Activated CD8-positive, alpha-beta memory T cell treated with anti-CD3 and anti-CD28 coated beads, Interleukin-2, amount 50 U/mL, for 1 hour (primary cell): ENCODE data around the gene RAB5A.
"Not testable (repeated sequence)": the region's sequence is repeated elsewhere in the genome, so short reads cannot be mapped to it uniquely, and the experiment has no call there.

Source experiments
- DNase-seq: peaks from one replicate; pipeline ENCODE4 v3.0.0-alpha.2; 2020; ENCODE audit errors: extremely low read depth

The RAB5A gene

DNA sequence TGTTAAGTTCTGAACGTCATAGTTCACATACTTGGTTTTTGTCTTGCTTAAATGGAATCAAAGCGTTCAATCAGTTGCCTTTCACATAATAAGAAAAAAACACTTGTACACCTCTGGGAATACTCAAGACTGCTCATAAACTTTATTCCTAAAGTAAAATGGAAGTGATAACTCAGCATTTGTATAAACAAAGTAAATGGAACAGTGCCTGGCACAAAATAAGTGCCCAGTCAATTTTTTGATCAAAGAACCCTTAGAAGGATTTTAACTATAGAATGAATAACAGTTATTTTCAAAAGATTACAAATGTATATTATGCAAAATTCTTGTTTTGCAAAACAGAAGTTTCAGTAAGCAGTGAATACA lies 1.3 kb downstream of the RAB5A start:
- no peak for DNase-seq

DNA sequence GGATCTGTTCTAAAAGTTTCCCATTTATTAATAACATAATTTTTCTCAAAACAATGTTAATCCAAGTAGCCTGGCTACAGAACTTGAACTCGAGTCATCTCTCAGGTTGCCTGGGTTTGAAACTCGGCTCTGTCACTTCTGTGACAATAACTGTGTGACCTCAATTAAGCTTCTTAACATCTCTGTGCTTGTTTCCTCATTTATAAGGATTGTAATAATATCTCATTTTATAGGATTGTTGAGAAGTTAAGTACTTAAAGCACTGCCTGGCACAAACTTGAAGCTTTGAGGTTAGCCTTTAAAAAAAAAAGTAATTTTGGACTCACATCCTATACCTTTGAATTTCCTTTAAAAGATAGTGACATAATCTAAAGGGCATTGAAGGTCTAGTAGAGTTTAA lies 3.4 kb downstream of the RAB5A start:
- DNase-seq: no peak

DNA sequence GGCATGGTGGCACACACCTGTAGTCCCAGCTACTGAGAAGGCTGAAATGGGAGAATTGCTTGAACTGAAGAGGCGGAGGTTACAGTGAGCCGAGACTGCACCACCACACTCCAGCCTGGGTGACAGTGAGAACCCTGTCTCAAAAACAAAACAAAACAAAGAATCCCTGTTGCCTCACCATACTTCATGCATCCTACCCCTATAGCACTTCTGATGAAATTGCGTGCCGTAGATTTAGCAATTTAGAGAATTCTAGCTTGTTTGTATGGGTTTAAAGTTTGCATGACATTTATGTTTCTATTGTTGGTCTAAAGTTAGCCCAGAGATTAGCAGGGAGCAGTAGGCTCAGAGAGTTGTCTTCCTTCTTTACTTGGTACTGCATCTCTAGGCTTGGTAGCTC lies 7.8 kb downstream of the RAB5A start:
- no peak for DNase-seq

DNA sequence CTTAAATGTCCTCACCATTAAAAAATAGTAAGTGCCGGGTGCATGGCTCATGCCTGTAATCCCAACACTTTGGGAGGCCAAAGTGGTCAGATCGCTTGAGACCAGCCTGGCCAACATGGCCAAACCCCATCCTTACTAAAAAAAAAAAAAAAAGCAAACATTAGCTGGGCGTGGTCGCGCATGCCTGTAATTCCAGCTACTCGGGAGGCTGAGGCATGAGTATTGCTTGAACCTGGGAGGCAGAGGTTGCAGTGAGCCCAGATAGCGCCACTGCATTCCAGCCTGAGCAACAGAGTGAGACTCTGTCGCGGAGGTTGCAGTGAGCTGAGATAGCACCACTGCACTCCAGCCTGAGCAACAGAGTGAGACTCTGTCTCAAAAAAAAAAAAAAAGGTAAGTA lies 10.5 kb downstream of the RAB5A start:
- not testable (repeated sequence) for DNase-seq

DNA sequence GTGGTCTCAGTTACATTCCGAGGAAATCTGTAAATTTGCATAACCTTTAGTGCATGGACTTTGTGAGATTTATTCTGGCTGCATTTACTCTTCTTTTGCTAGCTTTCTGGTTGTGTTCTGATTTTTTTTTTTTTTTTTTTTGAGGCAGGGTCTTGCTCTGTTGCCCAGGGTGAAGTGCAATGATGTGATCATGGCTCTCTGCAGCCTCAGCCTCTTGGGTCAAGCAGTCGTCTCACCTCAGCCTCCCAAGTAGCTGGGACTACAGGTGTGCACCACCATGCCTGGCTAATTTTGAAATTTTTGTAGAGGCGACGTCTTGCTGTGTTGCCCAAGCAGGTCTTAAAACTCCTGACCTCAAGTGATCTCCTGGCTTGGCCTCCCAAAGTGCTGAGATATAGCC lies 12.6 kb downstream of the RAB5A start:
- DNase-seq: no peak

DNA sequence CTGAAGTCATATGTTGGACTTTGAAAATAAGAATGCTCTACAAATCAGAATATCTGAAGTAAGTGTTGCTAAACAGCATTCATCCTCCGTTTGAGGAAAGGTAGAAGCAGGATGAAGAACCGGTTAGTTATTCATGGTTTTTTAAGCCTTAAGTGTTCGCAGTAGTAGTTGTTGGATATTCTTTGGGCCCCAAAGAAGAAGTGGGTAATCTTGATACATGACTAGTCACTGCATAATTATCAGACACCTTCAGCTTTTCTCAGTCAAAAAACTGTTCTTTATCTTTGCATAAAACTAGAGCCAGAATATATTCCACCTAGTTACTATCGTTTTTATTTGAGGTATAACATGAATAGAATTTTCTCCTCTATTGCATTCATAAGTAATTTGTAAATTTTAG lies 13.8 kb downstream of the RAB5A start:
- no peak for DNase-seq

DNA sequence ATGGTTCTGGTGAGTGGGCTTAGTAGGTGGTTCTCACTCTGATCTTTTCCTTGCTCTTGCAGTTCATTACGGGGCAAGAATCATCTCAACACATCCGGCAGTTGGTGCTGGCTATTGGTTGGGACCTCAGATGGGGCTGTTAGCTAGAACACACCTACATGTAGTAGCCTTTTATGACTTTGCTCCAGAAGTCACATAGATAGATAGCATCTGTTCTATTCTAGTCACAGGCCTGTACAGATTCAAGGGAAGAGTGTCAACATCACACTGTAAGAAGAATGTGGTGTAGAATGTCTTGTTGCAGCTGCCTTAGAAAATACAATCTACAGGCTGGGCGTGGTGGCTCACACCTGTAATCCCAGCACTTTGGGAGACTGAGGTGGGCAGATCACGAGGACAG lies 15.1 kb downstream of the RAB5A start:
- no peak for DNase-seq

DNA sequence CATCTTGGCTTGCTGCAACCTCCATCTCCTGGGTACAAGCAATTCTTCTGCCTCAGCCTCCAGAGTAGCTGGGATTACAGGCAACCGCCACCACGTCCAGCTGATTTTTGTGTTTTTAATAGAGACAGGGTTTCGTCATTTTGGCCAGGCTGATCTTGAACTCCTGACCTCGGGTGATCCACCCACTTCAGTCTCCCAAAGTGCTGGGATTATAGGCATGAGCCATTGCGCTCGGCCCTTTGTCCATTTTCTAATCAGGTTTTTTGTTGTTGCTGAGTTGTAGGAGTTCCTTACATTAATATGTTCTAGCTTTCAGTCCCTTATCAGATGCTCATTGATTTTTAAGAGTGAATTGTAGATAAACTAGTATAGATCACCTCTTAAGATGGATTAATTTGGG lies 20.3 kb downstream of the RAB5A start:
- no peak for DNase-seq

DNA sequence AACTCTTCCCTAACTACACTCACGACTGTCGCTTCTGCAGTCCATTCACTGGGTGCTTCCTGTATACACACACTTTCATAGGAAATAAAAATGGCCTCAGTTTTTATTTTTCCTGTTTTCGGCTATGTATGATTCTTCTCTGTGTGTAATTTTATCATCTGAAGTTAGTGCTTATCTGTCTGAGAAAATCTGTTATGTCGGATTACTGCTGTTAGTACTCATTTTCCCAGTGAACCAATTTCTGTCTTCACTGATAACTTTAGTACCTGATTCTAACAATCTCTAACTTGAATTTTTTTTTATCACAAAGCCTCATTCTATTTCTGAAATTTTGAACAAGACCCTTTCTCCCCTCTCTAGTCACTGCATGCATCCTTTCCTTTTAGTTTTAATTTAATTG lies 20.9 kb downstream of the RAB5A start:
- no peak for DNase-seq

DNA sequence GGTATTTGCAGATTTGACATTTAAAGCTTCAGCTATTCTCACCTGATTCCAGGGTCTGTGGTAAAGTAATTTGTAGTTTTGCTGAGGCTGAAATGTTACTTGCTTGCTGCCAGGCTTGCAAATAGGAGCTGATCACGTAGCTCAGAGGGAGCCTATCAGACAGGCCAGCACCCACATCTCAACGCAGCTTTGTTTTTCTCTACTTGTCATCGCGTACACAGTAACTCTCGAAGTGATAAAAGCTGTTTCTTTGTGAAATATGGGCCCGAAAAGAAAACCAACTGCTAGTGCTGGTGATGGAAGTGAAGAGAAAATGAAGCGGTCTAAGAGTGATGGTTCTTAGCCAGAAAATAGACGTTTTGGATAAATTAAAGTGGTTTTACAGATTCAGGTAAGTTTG lies 23.4 kb downstream of the RAB5A start:
- DNase-seq: no peak

DNA sequence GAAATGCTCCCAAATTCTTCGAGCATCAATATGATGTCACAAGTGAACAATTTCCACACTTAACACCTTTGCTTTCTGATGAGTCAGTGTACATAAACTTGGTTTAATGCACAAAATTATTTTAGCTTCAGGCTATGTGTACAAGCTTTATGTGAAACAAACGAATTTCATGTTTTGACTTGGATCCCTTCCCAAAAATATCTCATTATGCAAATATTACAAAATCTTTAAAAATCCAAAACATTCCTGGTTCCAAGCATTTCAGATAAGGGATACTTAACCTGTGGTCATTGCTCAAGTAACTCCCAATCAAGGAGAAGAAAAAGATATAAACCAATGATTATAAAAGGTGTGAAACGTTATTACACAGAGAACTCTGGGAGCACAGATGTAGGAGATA lies 25.2 kb downstream of the RAB5A start:
- DNase-seq: no peak

DNA sequence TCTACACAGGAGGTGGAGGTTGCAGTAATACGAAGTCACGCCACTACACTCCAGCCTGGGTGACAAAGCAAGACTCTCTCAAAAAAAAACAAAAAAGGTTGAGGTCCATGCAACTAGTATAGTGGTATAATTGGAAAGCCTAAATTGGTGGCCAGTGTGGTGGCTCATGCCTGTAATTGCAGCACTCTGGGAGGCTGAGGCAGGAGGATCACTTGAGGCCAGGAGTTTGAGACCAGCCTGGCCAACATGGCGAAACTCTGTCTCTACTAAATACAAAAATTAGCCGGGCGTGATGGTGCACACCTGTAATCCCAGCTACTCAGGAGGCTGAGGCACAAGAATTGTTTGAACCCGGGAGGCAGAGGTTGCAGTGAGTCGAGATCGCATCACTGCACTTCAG lies 42.0 kb downstream of the RAB5A start:
- DNase-seq: not testable (repeated sequence)

DNA sequence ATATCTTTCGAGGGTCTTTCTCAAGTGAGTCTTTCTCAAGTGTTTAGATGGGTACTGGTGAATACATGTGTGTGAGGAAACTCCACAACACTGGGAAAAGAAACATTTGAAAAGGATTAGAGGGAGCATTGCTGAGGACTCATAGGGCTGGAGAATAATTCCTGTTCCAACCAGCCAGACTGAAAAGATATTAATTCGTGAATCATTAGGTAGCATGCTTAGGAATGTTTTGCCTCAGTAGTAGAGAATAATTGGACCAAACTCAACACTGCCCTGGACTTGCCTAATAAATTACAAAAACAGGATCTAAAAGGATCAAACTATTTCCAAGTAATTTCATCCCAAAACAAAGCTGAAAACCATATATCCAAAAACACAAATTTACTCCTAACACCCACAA lies 47.9 kb downstream of the RAB5A start:
- DNase-seq: no peak

DNA sequence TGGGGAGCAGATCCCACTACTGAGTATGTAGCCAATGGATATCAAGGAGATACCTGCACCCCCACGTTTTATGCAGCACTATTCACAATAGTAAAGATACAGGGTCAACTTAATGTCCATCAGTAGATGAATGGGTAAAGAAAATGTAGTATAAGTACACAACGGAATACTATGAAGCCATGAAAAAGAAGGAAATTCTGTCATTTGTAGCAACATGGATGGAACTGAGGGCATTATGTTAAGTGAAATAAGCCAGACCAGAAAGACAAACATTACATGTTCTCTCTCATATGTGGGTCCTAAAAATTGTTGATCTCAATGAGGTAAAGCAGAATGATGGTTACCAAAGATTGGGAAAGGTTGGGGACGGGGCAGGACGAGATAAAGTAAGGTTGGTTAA lies 50.6 kb downstream of the RAB5A start:
- DNase-seq: no peak

DNA sequence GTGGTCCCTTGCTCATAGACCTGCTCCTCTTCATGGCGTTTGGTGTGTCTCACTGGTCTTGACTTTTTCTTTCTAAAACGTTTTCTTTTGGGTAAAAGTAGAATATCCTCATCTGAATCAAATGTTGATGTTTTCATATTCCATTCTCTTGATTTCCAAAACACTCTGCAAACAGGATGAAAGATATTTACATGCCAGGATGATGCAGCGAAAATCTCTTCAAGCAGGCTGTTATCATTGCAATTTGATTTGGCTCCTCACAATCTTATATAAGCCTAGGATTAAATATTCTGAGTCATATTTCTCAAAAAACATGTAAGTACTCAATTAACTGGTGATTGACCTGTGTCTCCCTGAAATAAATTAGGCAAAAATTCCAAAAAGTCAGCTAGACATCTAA lies 55.0 kb downstream of the RAB5A start:
- no peak for DNase-seq

DNA sequence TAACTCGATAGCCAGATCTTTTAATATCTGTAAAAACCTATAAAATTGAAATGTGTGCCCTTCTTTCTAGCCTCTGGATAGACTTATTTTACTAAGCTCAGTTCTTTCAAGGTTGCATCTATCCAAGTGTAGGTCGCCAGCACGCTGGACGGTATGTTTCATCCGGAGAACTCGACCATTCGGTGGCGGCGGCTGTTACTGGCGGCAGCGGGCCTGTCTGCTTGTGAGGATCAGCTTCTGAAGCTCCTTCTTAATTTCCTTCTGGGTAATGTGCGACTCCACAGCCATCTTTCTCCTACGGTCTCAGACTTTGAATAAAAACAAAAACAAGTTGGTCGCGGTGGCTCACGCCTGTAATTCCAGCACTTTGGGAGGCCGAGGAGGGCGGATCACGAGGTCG lies 61.1 kb downstream of the RAB5A start:
- no peak for DNase-seq

DNA sequence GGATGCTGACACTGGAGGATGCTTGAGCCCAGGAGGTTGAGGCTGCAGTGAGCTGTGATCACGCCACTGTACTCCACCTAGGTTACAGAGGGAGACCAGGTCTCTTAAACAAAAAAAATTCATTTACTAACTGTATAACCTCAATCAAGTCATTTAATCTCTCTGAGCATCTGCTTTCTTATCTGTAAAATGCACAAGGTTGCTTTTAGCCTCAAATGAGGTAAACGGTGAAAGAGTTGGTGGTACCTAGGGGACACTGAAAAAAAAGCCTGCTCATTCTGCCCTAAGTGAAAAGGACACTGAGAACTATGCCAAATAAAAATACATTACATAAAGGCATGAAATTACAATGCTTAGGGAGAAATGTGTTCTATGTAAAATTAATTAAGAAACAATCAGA lies 61.7 kb downstream of the RAB5A start:
- DNase-seq: no peak

DNA sequence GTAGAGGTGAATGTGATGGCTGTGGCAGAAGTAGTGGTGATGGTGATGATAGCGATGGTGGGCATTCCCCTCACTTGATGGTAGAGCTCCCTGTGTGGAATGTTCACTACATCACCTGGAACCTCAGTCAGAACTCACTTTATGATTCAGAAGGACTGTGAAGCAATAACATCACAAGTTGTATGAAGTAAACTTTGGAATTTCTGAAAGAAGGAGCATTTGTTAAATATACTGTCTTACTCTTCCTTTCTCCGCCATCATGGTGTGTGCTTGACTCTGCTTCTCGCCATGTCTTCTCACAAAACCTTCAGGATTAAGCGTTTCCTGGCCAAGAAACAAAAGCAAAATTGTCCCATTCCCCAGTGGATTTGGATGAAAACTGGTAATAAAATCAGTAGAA lies 65.3 kb downstream of the RAB5A start, which contains the start of gene PP2D1:
Gene PP2D1 (minus strand): TSS at position 101 of the 400 bp plus-strand sequence. CDS start 192 bp downstream, outside the sequence.
- DNase-seq: no peak

DNA sequence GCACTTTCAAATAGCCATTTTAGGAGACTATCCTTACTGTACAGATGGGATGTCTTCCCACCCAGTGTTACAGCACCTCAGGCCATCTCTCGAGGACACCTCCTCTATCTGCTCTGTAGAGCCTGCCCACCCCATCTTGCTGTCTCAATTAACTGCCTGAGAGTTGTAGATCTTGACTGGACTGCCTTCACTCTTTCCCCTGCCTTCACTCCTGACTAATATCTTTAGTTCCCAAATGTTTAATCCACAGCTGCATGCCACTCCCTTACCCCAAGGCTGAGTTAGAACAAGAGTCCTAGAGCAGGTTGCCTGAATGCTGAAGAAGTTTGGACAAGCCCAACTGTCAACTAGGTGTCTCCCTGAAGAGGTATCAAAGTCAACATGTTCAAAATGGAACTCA lies 66.5 kb downstream of the RAB5A start:
- DNase-seq: no peak

DNA sequence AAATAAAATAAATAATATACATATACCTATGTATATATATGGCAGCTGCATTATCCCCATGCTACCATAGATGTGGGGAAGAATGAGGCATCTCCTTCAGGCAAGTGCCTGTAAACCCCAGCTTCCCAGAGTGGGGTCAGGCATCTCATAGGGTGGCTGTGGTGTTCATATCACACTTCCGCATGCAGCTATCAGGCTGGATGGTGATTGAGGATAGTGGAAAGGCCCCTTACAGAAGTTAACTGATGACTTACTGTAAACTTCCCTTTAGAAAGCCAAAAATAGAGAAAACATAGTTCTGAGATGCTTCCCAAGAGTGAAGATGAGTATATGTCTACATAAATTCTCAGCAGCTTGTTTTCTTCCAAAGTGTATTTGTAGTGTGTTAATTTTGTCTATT lies 68.6 kb downstream of the RAB5A start:
- DNase-seq: no peak

DNA sequence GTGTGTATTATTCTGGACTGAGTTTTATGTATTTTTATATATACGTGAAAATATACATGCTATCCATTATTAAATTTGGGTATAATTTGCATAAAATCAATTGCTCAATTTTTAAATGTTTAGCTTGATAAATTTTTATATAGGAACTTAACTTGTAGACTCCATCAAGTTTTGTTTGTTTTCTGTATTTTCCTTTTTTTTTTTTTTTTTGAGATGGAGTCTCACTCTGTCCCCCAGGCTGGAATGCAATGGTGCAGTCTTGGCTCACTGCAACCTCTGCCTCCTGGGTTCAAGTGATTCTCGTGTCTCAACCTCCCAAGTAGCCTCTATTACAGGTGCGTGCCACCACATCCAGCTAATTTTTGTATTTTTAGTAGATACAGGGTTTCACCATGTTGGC lies 69.2 kb downstream of the RAB5A start:
- not testable (repeated sequence) for DNase-seq

DNA sequence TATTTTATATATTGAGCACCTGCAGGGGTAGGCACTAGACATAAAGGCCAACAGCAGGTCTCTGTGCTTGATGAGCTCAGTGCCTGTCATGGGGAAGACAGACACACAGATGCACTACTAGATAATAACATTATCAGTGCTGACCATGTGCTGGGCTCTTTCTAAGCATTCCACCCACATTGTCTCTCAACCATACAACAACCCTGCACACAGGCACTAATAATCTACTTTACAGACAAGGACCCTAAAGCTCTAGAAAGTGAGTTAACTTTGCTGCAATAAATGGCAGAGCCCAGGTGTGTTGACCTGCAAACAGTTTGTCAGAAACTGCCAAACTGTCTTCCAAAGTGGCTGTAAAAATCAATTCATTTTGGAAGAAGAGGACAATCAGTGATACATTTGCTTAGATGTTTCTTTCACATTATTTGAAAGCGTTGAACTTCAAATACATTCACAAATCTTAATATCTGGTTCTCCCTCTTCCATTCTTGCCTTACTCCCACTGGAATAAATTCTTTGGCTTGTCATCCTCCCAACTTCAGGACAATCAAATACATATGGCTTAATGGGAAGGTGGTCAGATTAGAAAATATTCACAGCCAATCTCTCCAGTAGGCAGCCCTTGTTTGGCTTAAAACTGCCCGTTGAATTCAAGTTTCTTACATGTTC lies 76.2 kb downstream of the RAB5A start:
- DNase-seq: no peak

DNA sequence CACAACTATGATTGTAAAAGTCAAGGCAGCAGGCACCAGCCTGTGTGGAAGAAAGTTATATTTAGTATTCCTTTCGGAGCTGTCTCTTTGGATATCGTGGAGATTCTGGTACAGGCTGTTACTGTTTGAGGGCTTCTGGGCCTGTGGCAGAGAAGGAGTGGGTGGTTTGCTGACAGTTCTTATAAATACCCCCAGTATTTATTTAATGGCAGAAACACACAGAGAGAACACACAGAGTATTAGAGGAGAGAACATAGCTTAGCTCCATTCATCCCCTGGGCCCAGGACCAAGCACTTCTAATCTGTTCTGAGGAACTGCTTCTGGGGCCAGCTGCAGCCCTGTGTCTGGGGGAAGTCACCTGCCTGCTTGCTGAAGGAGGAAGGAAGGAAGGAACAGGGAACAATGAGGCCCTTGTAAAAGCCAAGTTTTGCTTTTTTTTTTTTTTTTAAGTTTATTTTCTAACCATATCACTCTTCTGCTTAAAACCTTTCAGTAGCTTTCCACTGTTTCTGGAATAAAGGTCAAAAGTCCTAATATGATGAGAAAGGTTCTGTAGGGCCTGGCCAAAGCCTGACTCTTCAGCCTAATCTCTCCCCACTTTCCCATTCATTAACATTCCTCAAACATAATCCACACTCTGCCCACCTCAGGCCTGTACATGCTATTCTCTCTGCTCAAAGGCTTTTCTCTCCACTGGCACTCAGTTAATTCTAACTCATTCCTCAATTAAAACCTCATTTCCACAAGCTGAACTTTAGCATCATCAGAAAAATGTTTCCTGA lies 76.9 kb downstream of the RAB5A start:
- DNase-seq: no peak

DNA sequence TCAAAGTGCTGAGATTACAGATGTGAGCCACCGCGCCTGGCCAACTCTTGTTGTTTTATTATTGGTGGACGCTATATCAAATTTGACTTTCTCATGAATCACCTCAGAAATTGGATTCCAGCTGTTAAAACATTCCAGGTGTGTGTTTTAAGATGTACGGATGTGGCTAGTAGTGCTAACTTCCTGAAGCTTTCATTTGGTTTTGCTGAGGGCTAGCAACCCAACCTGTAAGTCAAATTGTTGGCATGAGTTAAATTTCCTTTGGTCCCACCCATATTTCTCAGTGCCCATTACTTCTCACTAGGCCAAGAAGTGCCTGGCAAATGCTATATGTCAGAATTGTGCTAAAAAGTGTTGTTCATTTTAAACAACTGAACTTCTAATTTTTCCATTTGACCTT lies 80.2 kb downstream of the RAB5A start:
- DNase-seq: no peak
